Aorta (tissue), 5 donors: ENCODE data around the gene PTGES2. TPM values are rescaled to one million over a fixed set of nuclear protein-coding genes. Genes with fewer than 3 reads are reported as not detected.

Source experiments
- ATAC-seq: fragments of 200-7000 bp; cut with Tn5 transposase; one replicate; pipeline ENCODE4 v1.9.1; 2022; ENCODE audit warnings: moderate library complexity; ENCODE audit not compliant: low FRiP score
- DNase-seq, 2 donors: peaks; one replicate each; pipeline ENCODE4 v3.0.0-alpha.2; 2020
- H3K27ac ChIP-seq, 2 donors: one replicate each; pipeline ENCODE4 v1.5.1; 2013; ENCODE audit warnings: low read length in 2 of 2, mild to moderate bottlenecking in 2 of 2, moderate library complexity in 2 of 2, control low read depth in 1 of 2, inconsistent platforms in 1 of 2, low read depth in 1 of 2
- H3K27me3 ChIP-seq, 2 donors: one replicate each; pipeline ENCODE4 v1.6.1; 2013; ENCODE audit warnings: control low read depth in 1 of 2, low read length in 1 of 2, mild to moderate bottlenecking in 1 of 2, moderate library complexity in 1 of 2; ENCODE audit not compliant: insufficient read depth in 2 of 2, control insufficient read depth in 1 of 2
- H3K36me3 ChIP-seq, 2 donors: one replicate each; pipeline ENCODE4 v1.6.1; 2013; ENCODE audit warnings: control low read depth in 1 of 2, low read length in 1 of 2, mild to moderate bottlenecking in 1 of 2; ENCODE audit not compliant: insufficient read depth in 2 of 2, control insufficient read depth in 1 of 2
- H3K4me1 ChIP-seq, 2 donors: one replicate each; pipeline ENCODE4 v1.6.1; 2013; ENCODE audit warnings: low read length in 2 of 2, control low read depth in 1 of 2, mild to moderate bottlenecking in 1 of 2, moderate library complexity in 1 of 2; ENCODE audit not compliant: insufficient read depth in 2 of 2, control insufficient read depth in 1 of 2
- H3K4me3 ChIP-seq, 2 donors: one replicate each; pipeline ENCODE4 v1.5.1; 2013; ENCODE audit warnings: low read length in 2 of 2, control low read depth in 1 of 2, mild to moderate bottlenecking in 1 of 2
- H3K9me3 ChIP-seq: one replicate; pipeline ENCODE4 v1.6.1; 2013; ENCODE audit warnings: mild to moderate bottlenecking, low read length; ENCODE audit not compliant: control insufficient read depth
- WGBS, 2 donors: extraction: QIAGEN DNeasy Blood & Tissue Kit; methylation state at CpG; one replicate each; pipeline ENCODE4 v1.1.7; 2013; 5-methylcytosine and 5-hydroxymethylcytosine counted together
- intact Hi-C, 2 donors: fragments of 100-400 bp; cut with DNase I; formaldehyde crosslinking; loops; one replicate each; pipeline versions ENCODE4 v1.14.2 to v1.15.0; 2022
- polyA plus RNA-seq, 2 donors: library from polyadenylated mRNA; stranded (reverse); fragments of 200-250 nt; gene quantifications; one replicate each; pipeline ENCODE4 v1.2.3, GENCODE V29; 2013
- total RNA-seq, 2 donors: library from RNA; stranded (reverse); fragmentation: NEBNext Ultra II Directional; extraction: Animal tissue kit (Norgen Biotek cat#: 25700); gene quantifications; one replicate each; pipeline ENCODE4 v1.2.1, GENCODE V29; 2021
- donor health status: healthy with polysubstance abuse.
- donor health status: Bipolar disorder and iron deficiency.
- donor health status: DM: no; HTN: no; CAD: no.
- donor health status: DM: no; HTN: no; CAD: no.
- donor health status: DM: yes; HTN: yes; CAD: no.

Gene PTGES2
- total and polyA plus RNA-seq, 4 donors = 29.9 to 56.2 (median 37.8) TPM

GRCh38 chr9:128103589-128103962 lies 24.0 kb downstream of the PTGES2 start:
- H3K4me1 ChIP-seq = no peaks in the 10 kb centered on the region
- H3K9me3 ChIP-seq = no peaks in the 10 kb centered on the region
- peak in 1 of 2 donors; percentile 66 for DNase-seq
- no peak overlapping the region for H3K4me3 ChIP-seq
- peaks cover 0 to 16% of the 10 kb centered on the region in 2 donors for H3K36me3 ChIP-seq
- 71 to 72% methylated on average over 8 of the region's 8 CpGs for WGBS, 2 donors
- no peak for ATAC-seq
- H3K27me3 ChIP-seq = no peaks in the 10 kb centered on the region
- H3K27ac ChIP-seq = no peak overlapping the region
- intact Hi-C loops = loop anchor here in 1 of 2 donors (5.0 kb wide), 1 partner anchor 41 kb away; no protein-coding TSS in a partner anchor

DNA sequence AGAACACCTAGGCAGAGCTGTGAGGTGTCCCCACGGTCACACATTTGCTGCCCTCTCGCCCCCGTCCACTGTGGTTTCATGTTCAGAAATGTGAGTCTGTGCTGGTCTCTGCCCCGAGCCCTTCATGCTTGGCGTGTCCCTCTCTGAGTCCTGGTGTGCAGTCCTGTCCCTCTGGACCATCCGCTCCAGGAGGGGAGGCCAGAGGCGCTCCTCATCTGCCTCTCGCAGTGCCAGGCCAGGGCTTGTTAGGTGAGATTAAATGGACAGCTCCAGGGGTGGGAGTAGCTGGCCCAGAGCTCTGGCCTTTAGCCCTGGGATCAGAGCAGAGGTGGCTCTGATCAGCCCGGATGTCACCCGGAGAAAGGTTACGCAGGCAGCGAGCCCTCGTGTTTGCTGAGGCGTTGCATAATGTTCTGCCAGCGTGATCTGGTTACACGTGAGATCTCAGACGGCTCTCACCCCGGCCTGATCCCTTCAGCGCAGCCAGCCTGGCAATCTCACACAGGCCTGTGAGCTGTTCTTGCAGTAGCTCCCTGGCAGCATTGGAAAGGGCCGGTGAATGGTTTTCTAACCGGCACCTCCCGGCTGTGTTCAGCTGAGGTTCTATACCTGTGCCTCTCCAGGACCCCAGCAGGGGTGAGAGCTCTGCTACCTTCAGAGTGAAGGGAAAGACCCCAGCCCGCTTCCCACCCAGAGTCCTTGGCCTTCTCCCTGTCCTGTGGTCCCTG lies 24.5 kb downstream of the PTGES2 start:
- Histone ChIP-seq H3K4me3 (no peak overlapping the region), H3K27me3 (no peaks in the 10 kb centered on the region), H3K4me1 (no peaks in the 10 kb centered on the region), H3K36me3 (peaks cover 0 to 16% of the 10 kb centered on the region in 2 donors), H3K27ac (no peak overlapping the region), H3K9me3 (no peaks in the 10 kb centered on the region)
- intact Hi-C loops = loop anchor here in 1 of 2 donors (5.0 kb wide), 1 partner anchor 41 kb away; no protein-coding TSS in a partner anchor
- WGBS, 2 donors = 90 to 92% methylated on average over 23 of the region's 23 CpGs
- ATAC-seq (no peak), DNase-seq (peak in 1 of 2 donors; percentile 74)

DNA sequence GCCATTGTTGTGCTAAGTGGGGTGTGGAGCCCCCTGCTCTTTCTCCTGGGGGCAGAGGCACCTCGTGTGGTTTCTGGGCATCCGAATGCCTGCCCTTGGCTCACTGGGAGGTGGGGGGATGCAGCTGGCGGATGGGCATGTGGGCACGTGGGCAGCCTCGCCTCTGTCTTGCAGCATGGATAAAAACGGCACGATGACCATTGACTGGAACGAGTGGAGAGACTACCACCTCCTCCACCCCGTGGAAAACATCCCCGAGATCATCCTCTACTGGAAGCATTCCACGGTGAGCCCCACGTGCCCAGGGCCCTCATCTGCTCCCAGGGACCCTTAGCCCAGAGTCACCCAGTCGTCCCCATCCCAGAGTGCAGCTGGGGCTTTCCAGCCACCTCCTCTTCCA lies 25.3 kb downstream of the PTGES2 start:
- Histone ChIP-seq H3K27me3 (no peaks in the 10 kb centered on the region), H3K36me3 (peaks cover 0 to 11% of the 10 kb centered on the region in 2 donors), H3K27ac (no peak overlapping the region), H3K9me3 (no peaks in the 10 kb centered on the region), H3K4me3 (no peak overlapping the region), H3K4me1 (no peaks in the 10 kb centered on the region)
- DNase-seq (peak in 1 of 2 donors; percentile 54), ATAC-seq (no peak)
- 83 to 84% methylated on average over 13 of the region's 13 CpGs for WGBS, 2 donors
- intact Hi-C loops = loop anchor here in 1 of 2 donors (5.0 kb wide), 1 partner anchor 40 kb away; no protein-coding TSS in a partner anchor

- WGBS, 2 donors = 80 to 81% methylated on average over 20 of the region's 20 CpGs
Observed at GRCh38 chr9:128101690-128102089, 25.8 kb downstream of the PTGES2 start.

GRCh38 chr9:128101231-128101661 lies 26.3 kb downstream of the PTGES2 start:
- H3K4me1 ChIP-seq = no peaks in the 10 kb centered on the region
- no peaks in the 10 kb centered on the region for H3K27me3 ChIP-seq
- no peak overlapping the region for H3K27ac ChIP-seq
- H3K36me3 ChIP-seq = peaks cover 0 to 3% of the 10 kb centered on the region in 2 donors
- H3K4me3 ChIP-seq = no peak overlapping the region
- peak in 1 of 2 donors; percentile 74 for DNase-seq
- no peak for ATAC-seq
- intact Hi-C loops = loop anchor here in 1 of 2 donors (5.0 kb wide), 1 partner anchor 39 kb away; no protein-coding TSS in a partner anchor
- H3K9me3 ChIP-seq = no peaks in the 10 kb centered on the region
- WGBS, 2 donors = 83% methylated on average over 12 of the region's 12 CpGs

More at GRCh38 chr9:128101690-128102089, 25.8 kb downstream of the PTGES2 start:
- Histone ChIP-seq H3K27me3 (no peaks in the 10 kb centered on the region), H3K36me3 (peaks cover 0 to 7% of the 10 kb centered on the region in 2 donors), H3K27ac (no peak overlapping the region), H3K4me1 (no peaks in the 10 kb centered on the region), H3K9me3 (no peaks in the 10 kb centered on the region), H3K4me3 (no peak overlapping the region)
- ATAC-seq (no peak), DNase-seq (peak in 1 of 2 donors; percentile 77)
- intact Hi-C loops = loop anchor here in 1 of 2 donors (5.0 kb wide), 1 partner anchor 39 kb away; no protein-coding TSS in a partner anchor

GRCh38 chr9:128100581-128100980 lies 26.9 kb downstream of the PTGES2 start:
- no peak for ATAC-seq
- WGBS, 2 donors = 65 to 71% methylated on average over 10 of the region's 10 CpGs
- Histone ChIP-seq H3K27me3 (no peaks in the 10 kb centered on the region), H3K4me1 (no peaks in the 10 kb centered on the region), H3K9me3 (no peaks in the 10 kb centered on the region), H3K36me3 (peaks cover 0 to 3% of the 10 kb centered on the region in 2 donors), H3K4me3 (no peak overlapping the region), H3K27ac (peak overlapping the region; percentile 91 to 92)
- DNase-seq = peak in 1 of 2 donors; percentile 58
- intact Hi-C loops = loop anchor here in 1 of 2 donors (5.0 kb wide), 1 partner anchor 38 kb away; no protein-coding TSS in a partner anchor

- WGBS, 2 donors = 39 to 49% methylated on average over 16 of the region's 16 CpGs
- intact Hi-C loops = loop anchor here in 1 of 2 donors (5.0 kb wide), 1 partner anchor 38 kb away; no protein-coding TSS in a partner anchor
- H3K27me3 ChIP-seq = no peaks in the 10 kb centered on the region
- H3K4me3 ChIP-seq = no peak overlapping the region
- ATAC-seq (no peak), DNase-seq (peak in 1 of 2 donors; percentile 75)
- H3K36me3 ChIP-seq = peaks cover 0 to 3% of the 10 kb centered on the region in 2 donors
- peak overlapping the region; percentile 91 to 92 for H3K27ac ChIP-seq
- H3K4me1 ChIP-seq = no peaks in the 10 kb centered on the region
- H3K9me3 ChIP-seq = no peaks in the 10 kb centered on the region
Observed at GRCh38 chr9:128099932-128100491, 27.5 kb downstream of the PTGES2 start.

- WGBS, 2 donors = 37 to 40% methylated on average over 15 to 16 of the region's 16 CpGs
- H3K4me3 ChIP-seq = peak overlapping the region in 1 of 2 donors; percentile 30
- no peaks in the 10 kb centered on the region for H3K9me3 ChIP-seq
- intact Hi-C loops = no loop called here
- H3K4me1 ChIP-seq = peaks cover 0 to 3% of the 10 kb centered on the region in 2 donors
- DNase-seq (peak in 1 of 2 donors; percentile 76), ATAC-seq (peak; percentile 3)
- H3K27ac ChIP-seq = peak overlapping the region; percentile 91 to 92
- H3K27me3 ChIP-seq = no peaks in the 10 kb centered on the region
- H3K36me3 ChIP-seq = peaks cover 0 to 3% of the 10 kb centered on the region in 2 donors
Observed at GRCh38 chr9:128099231-128099931, 28.1 kb downstream of the PTGES2 start.
